ENCODE data around the gene RCOR1. TPM values are rescaled to one million over a fixed set of nuclear protein-coding genes. Genes with fewer than 3 reads are reported as not detected.
"Not testable (repeated sequence)": the region's sequence is repeated elsewhere in the genome, so short reads cannot be mapped to it uniquely, and the experiment has no call there.

Gene RCOR1
- total RNA-seq, 1 experiment from 2014 or later = 25.4 TPM

DNA sequence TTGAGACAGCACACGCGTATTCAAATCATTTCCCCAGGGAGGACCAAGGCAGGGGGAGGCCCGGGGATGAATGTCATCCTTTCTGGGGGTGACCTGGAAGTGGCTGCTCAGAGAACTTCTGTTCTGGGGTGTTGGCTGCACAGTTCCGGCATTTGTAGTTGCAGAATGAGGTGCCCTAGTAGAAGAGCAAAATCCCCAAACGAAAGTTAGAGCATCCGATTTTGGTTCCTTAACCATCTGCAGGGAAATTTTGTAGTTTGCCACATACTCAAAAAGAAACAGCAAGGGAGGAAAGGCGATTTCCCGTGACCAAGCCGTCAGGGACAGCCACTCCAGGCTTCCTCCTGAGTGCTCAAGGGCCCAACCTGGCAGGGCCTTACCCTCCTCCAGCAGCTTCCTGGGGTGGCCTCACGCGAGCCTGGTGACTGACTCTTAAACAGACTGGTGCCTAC, 171.8 kb downstream of the RCOR1 start (continued):
- TF ChIP-seq OVOL2 (CRISPR knock-in tag; IDR thresholded peaks at IDR 0.05; ENCODE audit: borderline replicate concordance) (no peak), SMAD4 (CRISPR knock-in tag; IDR thresholded peaks at IDR 0.05) (no peak), MYBL2 (CRISPR knock-in tag; IDR thresholded peaks at IDR 0.05) (no peak), ZBTB43 (CRISPR knock-in tag; IDR thresholded peaks at IDR 0.05) (no peak), EMX1 (CRISPR knock-in tag; IDR thresholded peaks at IDR 0.05) (no peak), TCF7 (CRISPR knock-in tag; IDR thresholded peaks at IDR 0.05; ENCODE audit: low read depth) (no peak), CBFB (CRISPR knock-in tag; IDR thresholded peaks at IDR 0.05; ENCODE audit: low read depth) (no peak), NR3C1 (CRISPR knock-in tag; conservative IDR thresholded peaks at IDR 0.05; ENCODE audit: low read depth) (no peak), SP1 (CRISPR knock-in tag; conservative IDR thresholded peaks at IDR 0.05) (no peak)
- TF ChIP-seq, protein P1, sequence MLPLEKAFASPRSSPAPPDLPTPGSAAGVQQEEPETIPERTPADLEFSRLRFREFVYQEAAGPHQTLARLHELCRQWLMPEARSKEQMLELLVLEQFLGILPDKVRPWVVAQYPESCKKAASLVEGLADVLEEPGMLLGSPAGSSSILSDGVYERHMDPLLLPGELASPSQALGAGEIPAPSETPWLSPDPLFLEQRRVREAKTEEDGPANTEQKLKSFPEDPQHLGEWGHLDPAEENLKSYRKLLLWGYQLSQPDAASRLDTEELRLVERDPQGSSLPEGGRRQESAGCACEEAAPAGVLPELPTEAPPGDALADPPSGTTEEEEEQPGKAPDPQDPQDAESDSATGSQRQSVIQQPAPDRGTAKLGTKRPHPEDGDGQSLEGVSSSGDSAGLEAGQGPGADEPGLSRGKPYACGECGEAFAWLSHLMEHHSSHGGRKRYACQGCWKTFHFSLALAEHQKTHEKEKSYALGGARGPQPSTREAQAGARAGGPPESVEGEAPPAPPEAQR (CRISPR knock-in tag; IDR thresholded peaks at IDR 0.05) = no peak
- TF ChIP-seq, protein P2, sequence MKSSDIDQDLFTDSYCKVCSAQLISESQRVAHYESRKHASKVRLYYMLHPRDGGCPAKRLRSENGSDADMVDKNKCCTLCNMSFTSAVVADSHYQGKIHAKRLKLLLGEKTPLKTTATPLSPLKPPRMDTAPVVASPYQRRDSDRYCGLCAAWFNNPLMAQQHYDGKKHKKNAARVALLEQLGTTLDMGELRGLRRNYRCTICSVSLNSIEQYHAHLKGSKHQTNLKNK (CRISPR knock-in tag; IDR thresholded peaks at IDR 0.05) = no peak
- TF ChIP-seq, protein P3, sequence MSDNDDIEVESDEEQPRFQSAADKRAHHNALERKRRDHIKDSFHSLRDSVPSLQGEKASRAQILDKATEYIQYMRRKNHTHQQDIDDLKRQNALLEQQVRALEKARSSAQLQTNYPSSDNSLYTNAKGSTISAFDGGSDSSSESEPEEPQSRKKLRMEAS (CRISPR knock-in tag; IDR thresholded peaks at IDR 0.05) = no peak

GRCh38 chr14:102765770-102766169, 173.3 kb downstream of the RCOR1 start:
- not testable (repeated sequence) for DNase-seq (ENCODE audit: low spot score); H3K36me3 Mint-ChIP-seq; H3K27me3 Mint-ChIP-seq (ENCODE audit: low read depth); H3K9me3 Mint-ChIP-seq; H3K27ac Mint-ChIP-seq; ATAC-seq; H3K4me3 Mint-ChIP-seq
- peaks cover 16% of the 10 kb centered on the region for H3K4me1 Mint-ChIP-seq
- CTCF ChIA-PET = interaction anchor here (1.4 to 1.5 kb wide), 2 partner anchors 7 to 71 kb away, joined by 6 read pairs; no protein-coding TSS in a partner anchor
- POLR2A ChIA-PET = interaction anchor here (0.7 kb wide), 1 partner anchor 266 kb away, joined by 5 read pairs; no protein-coding TSS in a partner anchor

DNA sequence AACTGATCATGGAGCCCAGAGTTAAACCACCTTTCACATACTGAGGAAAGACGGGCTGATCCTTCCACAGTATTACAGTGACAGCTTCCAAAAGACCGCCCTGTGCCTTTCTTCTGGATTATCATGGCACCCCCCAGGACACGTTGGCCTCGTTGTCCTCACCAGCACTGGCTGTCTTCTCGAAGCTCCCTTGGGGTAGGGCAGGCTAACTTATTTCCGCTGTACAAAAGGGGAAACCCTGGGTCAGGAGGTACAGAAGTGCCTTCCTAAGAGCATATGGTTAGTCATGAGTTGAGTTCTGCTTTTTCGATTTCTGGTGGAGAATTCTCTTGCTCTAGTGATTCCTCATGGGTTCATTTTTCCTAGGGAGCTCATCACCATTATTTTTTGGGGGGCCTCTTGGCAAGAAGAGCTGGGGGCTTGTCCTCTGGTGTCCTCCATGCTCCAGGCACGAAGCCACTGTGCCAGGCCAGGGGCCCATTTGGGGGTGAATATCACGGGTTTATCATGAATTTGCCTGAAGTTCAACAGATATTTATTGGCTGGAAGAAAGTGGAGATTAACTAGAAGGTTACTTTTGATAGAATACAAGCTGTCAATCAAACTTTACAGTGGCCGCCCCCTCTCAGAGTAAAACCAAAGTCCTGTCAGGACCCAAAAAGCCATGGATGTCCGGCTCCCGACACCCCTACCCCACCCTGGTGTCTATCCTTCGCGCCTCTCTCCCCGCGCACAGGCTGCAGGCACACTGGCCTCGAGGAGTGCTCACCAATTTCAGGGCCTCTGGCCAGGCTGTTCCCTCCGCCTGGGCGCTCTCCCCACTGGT, 176.0 kb downstream of the RCOR1 start:
- ATAC-seq = no peak
- Mint-ChIP-seq H3K36me3 (no peaks in the 10 kb centered on the region), H3K27me3 (ENCODE audit: low read depth) (no peaks in the 10 kb centered on the region), H3K4me3 (no peak overlapping the region), H3K9me3 (no peaks in the 10 kb centered on the region), H3K4me1 (peaks cover 11% of the 10 kb centered on the region), H3K27ac (no peak overlapping the region)
- POLR2A ChIA-PET = no interaction called here
- no peak for DNase-seq (ENCODE audit: low spot score)
- CTCF ChIA-PET = interaction anchor here (0.7 kb wide), 1 partner anchor 74 kb away, joined by 3 read pairs; no protein-coding TSS in a partner anchor
- TF ChIP-seq, protein P1 (CRISPR knock-in tag; IDR thresholded peaks at IDR 0.05) = no peak
- TF ChIP-seq AFF4 (CRISPR knock-in tag; IDR thresholded peaks at IDR 0.05; ENCODE audit: borderline replicate concordance) (no peak), MYBL2 (CRISPR knock-in tag; IDR thresholded peaks at IDR 0.05) (no peak), EMX1 (CRISPR knock-in tag; IDR thresholded peaks at IDR 0.05) (no peak), SP1 (CRISPR knock-in tag; conservative IDR thresholded peaks at IDR 0.05) (no peak), STAT6 (CRISPR knock-in tag; conservative IDR thresholded peaks at IDR 0.05; ENCODE audit: low read depth) (no peak)
- TF ChIP-seq, protein P4, sequence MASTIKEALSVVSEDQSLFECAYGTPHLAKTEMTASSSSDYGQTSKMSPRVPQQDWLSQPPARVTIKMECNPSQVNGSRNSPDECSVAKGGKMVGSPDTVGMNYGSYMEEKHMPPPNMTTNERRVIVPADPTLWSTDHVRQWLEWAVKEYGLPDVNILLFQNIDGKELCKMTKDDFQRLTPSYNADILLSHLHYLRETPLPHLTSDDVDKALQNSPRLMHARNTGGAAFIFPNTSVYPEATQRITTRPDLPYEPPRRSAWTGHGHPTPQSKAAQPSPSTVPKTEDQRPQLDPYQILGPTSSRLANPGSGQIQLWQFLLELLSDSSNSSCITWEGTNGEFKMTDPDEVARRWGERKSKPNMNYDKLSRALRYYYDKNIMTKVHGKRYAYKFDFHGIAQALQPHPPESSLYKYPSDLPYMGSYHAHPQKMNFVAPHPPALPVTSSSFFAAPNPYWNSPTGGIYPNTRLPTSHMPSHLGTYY (CRISPR knock-in tag; IDR thresholded peaks at IDR 0.05) = no peak
- TF ChIP-seq, protein P5, sequence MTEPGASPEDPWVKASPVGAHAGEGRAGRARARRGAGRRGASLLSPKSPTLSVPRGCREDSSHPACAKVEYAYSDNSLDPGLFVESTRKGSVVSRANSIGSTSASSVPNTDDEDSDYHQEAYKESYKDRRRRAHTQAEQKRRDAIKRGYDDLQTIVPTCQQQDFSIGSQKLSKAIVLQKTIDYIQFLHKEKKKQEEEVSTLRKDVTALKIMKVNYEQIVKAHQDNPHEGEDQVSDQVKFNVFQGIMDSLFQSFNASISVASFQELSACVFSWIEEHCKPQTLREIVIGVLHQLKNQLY (CRISPR knock-in tag; IDR thresholded peaks at IDR 0.05) = no peak
